ENCODE results near the gene MPRIP. TPM values are rescaled to one million over a fixed set of nuclear protein-coding genes. Genes with fewer than 3 reads are reported as not detected.
A peak's percentile ranks its signal among the peaks of the same experiment; 100 is the strongest.
"Not testable (repeated sequence)": the region's sequence is repeated elsewhere in the genome, so short reads cannot be mapped to it uniquely, and the experiment has no call there.

MPRIP gene
- total RNA-seq (100 to 1,000 TPM in 1 of 4 donors, 10 to 100 TPM in 3; 59.6 to 101 (median 80.4) TPM), polyA plus RNA-seq (100 to 1,000 TPM in 1 of 3 donors, 10 to 100 TPM in 2; 43.2 to 113 (median 67.9) TPM)

- Histone ChIP-seq H3K4me3 (peak within 1 kb of the TSS; percentile 64 to 79 (median 76)), H3K4me1 (peaks cover 0 to 54% (median 50%) of the 10 kb centered on the region in 4 donors), H3K9me3 (no peaks in the 10 kb centered on the region), H3K27ac (peak within 1 kb of the TSS; percentile 81 to 88 (median 85)), H3K27me3 (no peaks in the 10 kb centered on the region), H3K36me3 (no peaks in the 10 kb centered on the region)
- 0 to 1% methylated on average over 67 of the region's 67 CpGs for WGBS, 2 donors
- intact Hi-C loops (cut with DNase I), result loop anchor here (2.0 kb wide), 1 partner anchor 164 kb away; the partner anchor contains the start of gene PLD6
- DNase-seq, result no peak
- TF ChIP-seq POLR2A (IDR thresholded peaks at IDR 0.05), result no peak
- no peak for TF ChIP-seq EP300 (IDR thresholded peaks at IDR 0.05)
- TF ChIP-seq POLR2AphosphoS5 (IDR thresholded peaks at IDR 0.05), result peak in 2 of 4 donors; percentile 48 to 52
- no peak for TF ChIP-seq CTCF (IDR thresholded peaks at IDR 0.05)
Measured at GRCh38 chr17:17042384-17042736, at the start of gene MPRIP. Gene MPRIP (plus strand): TSS chr17:17042457. CDS start chr17:17042849, 392 bp downstream.

GRCh38 chr17:16994631-16995030, 47.6 kb upstream of the MPRIP start:
- Histone ChIP-seq H3K4me1 (peaks cover 0 to 4% (median 0%) of the 10 kb centered on the region in 4 donors), H3K4me3 (no peak overlapping the region), H3K36me3 (no peaks in the 10 kb centered on the region), H3K27me3 (no peaks in the 10 kb centered on the region), H3K9me3 (no peaks in the 10 kb centered on the region), H3K27ac (no peak overlapping the region)
- DNase-seq, result peak; percentile 1
- intact Hi-C loops (cut with DNase I), result loop anchor here (5.0 kb wide), 2 partner anchors 407 to 457 kb away; no protein-coding TSS in a partner anchor
- WGBS, 2 donors, result 89 to 92% methylated on average over 2 of the region's 2 CpGs
- TF ChIP-seq EP300 (IDR thresholded peaks at IDR 0.05), result no peak
- TF ChIP-seq POLR2A (IDR thresholded peaks at IDR 0.05), result no peak
- TF ChIP-seq CTCF (IDR thresholded peaks at IDR 0.05), result no peak
- TF ChIP-seq POLR2AphosphoS5 (IDR thresholded peaks at IDR 0.05), result no peak

- DNase-seq, result peak; percentile 36
- no peaks in the 10 kb centered on the region for H3K9me3 ChIP-seq
- no peaks in the 10 kb centered on the region for H3K36me3 ChIP-seq
- TF ChIP-seq EP300 (IDR thresholded peaks at IDR 0.05) (no peak), CTCF (IDR thresholded peaks at IDR 0.05) (no peak), POLR2AphosphoS5 (IDR thresholded peaks at IDR 0.05) (no peak), POLR2A (IDR thresholded peaks at IDR 0.05) (no peak)
- WGBS, 2 donors, result 90 to 93% methylated on average over 7 of the region's 7 CpGs
- H3K27me3 ChIP-seq, result no peaks in the 10 kb centered on the region
- H3K4me1 ChIP-seq, result peaks cover 0 to 4% (median 0%) of the 10 kb centered on the region in 4 donors
- no peak overlapping the region for H3K27ac ChIP-seq
- H3K4me3 ChIP-seq, result no peak overlapping the region
- intact Hi-C loops (cut with DNase I), result no loop called here
Measured at GRCh38 chr17:16995930-16996329, 46.3 kb upstream of the MPRIP start.

GRCh38 chr17:16996726-16997125, 45.5 kb upstream of the MPRIP start:
- H3K36me3 ChIP-seq; H3K27me3 ChIP-seq; DNase-seq; H3K27ac ChIP-seq; intact Hi-C loops (cut with DNase I); H3K4me3 ChIP-seq; H3K4me1 ChIP-seq; H3K9me3 ChIP-seq: not testable (repeated sequence)
- WGBS, 2 donors, result 85 to 92% methylated on average over 11 of the region's 11 CpGs

GRCh38 chr17:16997514-16998429, 44.5 kb upstream of the MPRIP start:
- Histone ChIP-seq H3K4me1 (peaks cover 0 to 10% (median 7%) of the 10 kb centered on the region in 4 donors), H3K9me3 (no peaks in the 10 kb centered on the region), H3K27me3 (no peaks in the 10 kb centered on the region), H3K27ac (no peak overlapping the region), H3K4me3 (no peak overlapping the region), H3K36me3 (no peaks in the 10 kb centered on the region)
- DNase-seq, result peak; percentile 35
- TF ChIP-seq POLR2A (IDR thresholded peaks at IDR 0.05), result no peak
- TF ChIP-seq POLR2AphosphoS5 (IDR thresholded peaks at IDR 0.05), result no peak
- no peak for TF ChIP-seq CTCF (IDR thresholded peaks at IDR 0.05)
- TF ChIP-seq EP300 (IDR thresholded peaks at IDR 0.05), result no peak
- WGBS, 2 donors, result 69 to 87% methylated on average over 14 of the region's 14 CpGs
- intact Hi-C loops (cut with DNase I), result no loop called here

Measured in sigmoid colon (tissue), 7 donors.